ENCODE results near the gene ZNF629.

ZNF629 gene

DNA sequence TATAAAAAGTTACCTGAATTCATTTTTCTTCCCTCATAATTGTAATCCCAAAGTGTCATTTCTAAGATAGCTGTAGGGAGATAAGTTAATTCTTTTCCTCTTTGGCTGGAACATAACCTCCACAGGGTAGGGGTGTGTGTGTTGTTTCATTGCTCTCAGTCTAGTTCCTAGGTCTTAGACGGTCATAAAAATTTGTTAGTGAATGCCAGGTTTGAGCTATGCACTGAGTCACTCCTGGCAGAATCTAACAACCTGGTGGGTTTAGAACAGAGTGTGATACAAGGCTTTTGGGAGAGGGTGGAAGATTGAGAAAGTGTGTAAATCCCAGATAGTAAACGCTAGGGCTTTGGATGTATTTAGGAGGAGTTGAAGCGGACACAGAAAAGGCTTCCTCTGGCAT, 39.7 kb downstream of the ZNF629 start:
- no peak for DNase-seq

DNA sequence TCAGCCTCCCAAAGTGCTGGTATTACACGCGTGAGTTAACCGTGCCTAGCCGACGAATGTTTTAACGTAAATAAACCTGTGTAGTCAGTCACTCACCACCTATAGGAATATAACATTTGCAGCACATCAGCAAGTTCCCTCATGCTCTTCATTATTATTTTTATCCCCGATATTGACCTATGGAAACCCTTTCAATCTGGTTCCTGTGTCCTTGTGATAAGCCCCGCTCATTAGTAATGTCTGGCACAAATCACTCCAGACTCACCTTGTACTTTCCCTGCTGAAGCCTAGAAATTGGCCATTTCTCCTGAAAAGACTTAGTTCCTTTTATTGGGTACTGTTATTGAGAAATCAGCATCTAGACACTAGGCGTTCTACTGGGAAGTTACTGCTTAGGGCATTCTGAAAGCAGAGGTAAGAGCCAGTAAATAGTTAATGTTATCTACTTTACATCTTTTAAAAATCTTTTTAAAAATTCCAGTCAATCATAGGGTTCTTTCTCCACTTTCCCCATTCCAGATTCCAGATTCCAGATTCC, 40.3 kb downstream of the ZNF629 start:
- DNase-seq: no peak

DNA sequence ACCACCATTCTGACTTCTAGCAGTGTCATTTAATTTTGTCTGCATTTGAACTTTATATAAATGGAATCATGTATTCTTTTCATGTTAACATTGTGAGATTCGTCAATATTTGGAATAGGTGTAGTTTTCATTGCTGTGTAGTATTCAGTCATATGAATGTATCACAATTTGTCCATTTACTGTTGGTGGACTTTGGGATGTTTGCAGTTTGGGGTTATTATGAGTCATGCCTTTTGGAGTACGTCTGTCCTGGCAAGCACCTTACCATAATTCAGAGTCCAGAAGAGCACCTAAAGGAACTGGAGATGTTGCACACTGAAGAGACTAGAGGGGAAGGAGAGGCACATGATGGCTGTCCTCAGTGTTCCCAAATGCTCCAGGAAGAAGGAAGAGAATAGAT, 41.9 kb downstream of the ZNF629 start:
- no peak for DNase-seq

GRCh38 chr16:30744183-30744582, 42.8 kb downstream of the ZNF629 start:
- no peak for DNase-seq

DNA sequence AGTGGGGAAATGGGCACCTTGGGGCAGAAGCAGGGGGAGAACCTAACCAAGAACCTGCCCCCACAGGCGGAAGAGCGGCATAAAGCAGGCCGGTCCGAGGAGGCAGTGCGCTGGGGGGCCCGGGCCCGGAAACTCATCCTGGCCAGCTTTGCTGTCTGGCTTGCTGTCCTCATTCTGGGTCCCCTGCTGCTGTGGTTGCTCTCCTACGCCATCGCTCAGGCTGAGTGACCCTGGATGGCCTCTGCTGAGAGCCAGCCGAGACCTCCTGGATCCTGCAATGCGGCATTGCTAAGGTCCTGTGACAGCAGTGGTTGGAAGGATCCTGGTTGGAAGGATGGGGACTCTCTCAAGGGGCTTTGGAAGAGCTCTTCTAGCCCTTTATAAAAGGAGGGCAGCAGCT, 43.3 kb downstream of the ZNF629 start:
- no peak for DNase-seq

- no peak for DNase-seq
Measured at GRCh38 chr16:30741461-30741914, 45.5 kb downstream of the ZNF629 start.

GRCh38 chr16:30740364-30741251, 46.4 kb downstream of the ZNF629 start:
- no peak for DNase-seq

DNA sequence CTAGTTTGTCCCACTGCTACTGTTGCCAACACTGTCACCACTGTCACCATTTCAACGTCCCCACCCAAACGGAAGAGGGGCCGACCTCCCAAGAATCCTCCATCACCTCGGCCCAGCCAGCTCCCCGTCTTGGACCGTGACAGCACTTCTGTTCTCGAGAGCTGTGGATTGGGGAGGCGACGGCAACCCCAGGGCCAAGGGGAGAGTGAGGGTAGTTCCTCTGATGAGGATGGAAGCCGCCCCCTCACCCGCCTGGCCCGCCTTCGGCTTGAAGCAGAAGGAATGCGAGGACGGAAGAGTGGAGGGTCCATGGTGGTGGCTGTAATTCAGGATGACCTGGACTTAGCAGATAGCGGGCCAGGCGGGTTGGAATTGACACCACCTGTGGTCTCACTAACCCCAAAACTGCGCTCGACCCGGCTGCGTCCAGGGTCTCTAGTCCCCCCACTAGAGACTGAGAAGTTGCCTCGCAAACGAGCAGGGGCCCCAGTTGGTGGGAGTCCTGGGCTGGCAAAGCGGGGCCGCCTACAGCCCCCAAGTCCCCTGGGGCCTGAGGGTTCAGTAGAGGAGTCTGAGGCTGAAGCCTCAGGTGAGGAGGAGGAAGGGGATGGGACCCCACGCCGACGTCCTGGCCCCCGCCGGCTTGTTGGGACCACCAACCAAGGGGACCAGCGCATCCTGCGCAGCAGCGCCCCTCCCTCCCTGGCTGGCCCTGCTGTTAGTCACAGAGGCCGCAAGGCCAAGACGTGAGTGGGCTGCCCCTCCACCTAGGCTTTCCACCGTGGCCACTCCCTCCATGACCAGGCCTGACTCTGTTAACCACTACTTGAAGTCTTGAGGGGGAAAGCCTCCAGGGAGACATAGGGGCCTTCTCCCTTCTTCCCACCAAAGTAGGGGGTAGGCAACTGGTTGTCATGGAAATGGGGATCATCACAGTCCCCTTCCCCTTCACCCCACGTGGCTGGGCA, 47.7 kb downstream of the ZNF629 start:
- DNase-seq: no peak

DNA sequence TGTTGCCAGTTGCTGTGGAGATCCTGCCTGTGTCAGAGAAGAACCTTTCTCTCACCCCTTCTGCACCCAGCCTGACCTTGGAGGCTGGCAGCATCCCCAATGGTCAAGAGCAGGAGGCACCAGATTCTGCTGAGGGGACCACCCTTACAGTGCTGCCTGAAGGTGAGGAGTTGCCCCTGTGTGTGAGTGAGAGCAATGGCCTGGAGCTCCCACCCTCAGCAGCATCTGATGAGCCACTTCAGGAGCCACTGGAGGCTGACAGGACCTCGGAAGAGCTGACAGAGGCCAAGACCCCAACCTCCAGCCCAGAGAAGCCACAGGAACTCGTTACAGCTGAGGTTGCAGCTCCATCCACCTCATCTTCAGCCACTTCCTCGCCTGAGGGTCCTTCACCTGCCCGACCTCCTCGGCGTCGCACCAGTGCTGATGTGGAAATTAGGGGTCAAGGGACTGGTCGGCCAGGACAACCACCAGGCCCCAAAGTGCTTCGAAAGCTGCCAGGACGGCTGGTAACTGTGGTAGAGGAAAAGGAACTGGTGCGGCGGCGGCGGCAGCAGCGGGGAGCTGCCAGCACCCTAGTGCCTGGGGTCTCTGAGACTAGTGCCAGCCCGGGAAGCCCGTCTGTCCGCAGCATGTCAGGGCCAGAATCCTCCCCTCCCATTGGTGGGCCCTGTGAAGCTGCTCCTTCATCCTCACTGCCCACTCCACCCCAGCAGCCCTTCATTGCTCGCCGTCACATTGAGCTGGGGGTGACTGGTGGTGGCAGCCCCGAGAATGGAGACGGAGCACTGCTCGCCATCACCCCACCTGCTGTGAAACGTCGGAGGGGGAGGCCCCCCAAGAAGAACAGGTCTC, 49.0 kb downstream of the ZNF629 start:
- no peak for DNase-seq

GRCh38 chr16:30736995-30737793, 49.8 kb downstream of the ZNF629 start:
- DNase-seq: no peak

- DNase-seq: no peak
Measured at GRCh38 chr16:30731411-30731810, 55.6 kb downstream of the ZNF629 start.

DNA sequence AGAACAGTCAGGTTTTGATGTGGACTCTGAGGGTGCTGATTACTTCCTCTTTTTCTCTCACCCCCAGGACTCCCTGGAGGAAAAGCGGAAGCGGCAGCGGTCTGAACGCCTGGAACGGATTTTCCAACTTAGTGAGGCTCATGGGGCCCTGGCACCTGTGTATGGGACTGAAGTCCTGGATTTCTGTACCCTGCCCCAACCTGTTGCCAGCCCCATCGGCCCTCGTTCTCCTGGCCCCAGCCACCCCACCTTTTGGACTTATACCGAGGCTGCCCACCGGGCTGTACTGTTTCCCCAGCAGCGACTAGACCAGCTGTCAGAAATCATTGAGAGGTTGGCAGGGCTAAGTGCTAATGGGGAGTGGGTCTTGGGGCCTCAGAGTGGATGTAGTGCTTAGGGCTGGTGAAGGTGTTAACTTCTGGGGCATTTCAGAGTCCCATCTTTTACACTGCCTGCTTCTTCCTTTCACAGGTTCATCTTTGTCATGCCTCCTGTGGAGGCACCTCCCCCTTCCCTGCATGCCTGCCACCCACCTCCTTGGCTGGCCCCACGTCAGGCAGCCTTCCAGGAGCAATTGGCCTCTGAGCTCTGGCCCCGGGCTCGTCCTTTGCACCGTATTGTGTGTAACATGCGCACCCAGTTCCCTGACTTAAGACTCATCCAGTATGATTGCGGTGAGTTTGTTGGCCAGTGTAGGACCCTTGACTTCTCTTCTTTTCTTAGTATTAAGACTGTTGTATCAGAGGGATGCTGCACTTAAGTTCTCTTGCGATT, 57.9 kb downstream of the ZNF629 start:
- DNase-seq: no peak

All from CD4-positive, alpha-beta T cell treated with Interleukin-17A for 4 hours (primary cell).